ENCODE data around the gene FLOT1.

GRCh38 chr6:30742316-30743098, at the start of gene FLOT1:
- no peak for TF ChIP-seq CTCF (IDR thresholded peaks at IDR 0.05; ENCODE audit: insufficient read depth, low read depth, low read length)
- TF ChIP-seq EZH2 (IDR thresholded peaks at IDR 0.05; ENCODE audit: insufficient read depth, low read length): no peak
